ENCODE measurements around the gene ZNF92.
A peak's percentile ranks its signal among the peaks of the same experiment; 100 is the strongest.

Gene ZNF92

GRCh38 chr7:65438598-65438997, 64.9 kb downstream of the ZNF92 start (continued):
- no peak for TF ChIP-seq ZNF518A (tag by site-specific recombination; conservative IDR thresholded peaks at IDR 0.05; ENCODE audit: low read depth)
- peak; percentile 38; the same call in 1 of the 2 replicates for TF ChIP-seq OSR2 (tag by site-specific recombination; IDR thresholded peaks at IDR 0.05)
- TF ChIP-seq PRDM6 (tag by site-specific recombination; IDR thresholded peaks at IDR 0.05): no peak
- no peak for TF ChIP-seq ZNF175 (tag by site-specific recombination; IDR thresholded peaks at IDR 0.05)
- no peak for TF ChIP-seq ZNF488 (tag by site-specific recombination; IDR thresholded peaks at IDR 0.05)
- no peak for TF ChIP-seq ZNF335 (tag by site-specific recombination; conservative IDR thresholded peaks at IDR 0.05)
- no peak for TF ChIP-seq ZNF112 (tag by site-specific recombination; IDR thresholded peaks at IDR 0.05)
- 0 out of 2 replicates have a peak, but pooled peaks have one; percentile 23 for TF ChIP-seq ZBTB20 (tag by site-specific recombination; IDR thresholded peaks at IDR 0.05)
- no peak for TF ChIP-seq PATZ1 (tag by site-specific recombination; IDR thresholded peaks at IDR 0.05)
- no peak for TF ChIP-seq ZNF223 (tag by site-specific recombination; IDR thresholded peaks at IDR 0.05)
- TF ChIP-seq, protein P1, sequence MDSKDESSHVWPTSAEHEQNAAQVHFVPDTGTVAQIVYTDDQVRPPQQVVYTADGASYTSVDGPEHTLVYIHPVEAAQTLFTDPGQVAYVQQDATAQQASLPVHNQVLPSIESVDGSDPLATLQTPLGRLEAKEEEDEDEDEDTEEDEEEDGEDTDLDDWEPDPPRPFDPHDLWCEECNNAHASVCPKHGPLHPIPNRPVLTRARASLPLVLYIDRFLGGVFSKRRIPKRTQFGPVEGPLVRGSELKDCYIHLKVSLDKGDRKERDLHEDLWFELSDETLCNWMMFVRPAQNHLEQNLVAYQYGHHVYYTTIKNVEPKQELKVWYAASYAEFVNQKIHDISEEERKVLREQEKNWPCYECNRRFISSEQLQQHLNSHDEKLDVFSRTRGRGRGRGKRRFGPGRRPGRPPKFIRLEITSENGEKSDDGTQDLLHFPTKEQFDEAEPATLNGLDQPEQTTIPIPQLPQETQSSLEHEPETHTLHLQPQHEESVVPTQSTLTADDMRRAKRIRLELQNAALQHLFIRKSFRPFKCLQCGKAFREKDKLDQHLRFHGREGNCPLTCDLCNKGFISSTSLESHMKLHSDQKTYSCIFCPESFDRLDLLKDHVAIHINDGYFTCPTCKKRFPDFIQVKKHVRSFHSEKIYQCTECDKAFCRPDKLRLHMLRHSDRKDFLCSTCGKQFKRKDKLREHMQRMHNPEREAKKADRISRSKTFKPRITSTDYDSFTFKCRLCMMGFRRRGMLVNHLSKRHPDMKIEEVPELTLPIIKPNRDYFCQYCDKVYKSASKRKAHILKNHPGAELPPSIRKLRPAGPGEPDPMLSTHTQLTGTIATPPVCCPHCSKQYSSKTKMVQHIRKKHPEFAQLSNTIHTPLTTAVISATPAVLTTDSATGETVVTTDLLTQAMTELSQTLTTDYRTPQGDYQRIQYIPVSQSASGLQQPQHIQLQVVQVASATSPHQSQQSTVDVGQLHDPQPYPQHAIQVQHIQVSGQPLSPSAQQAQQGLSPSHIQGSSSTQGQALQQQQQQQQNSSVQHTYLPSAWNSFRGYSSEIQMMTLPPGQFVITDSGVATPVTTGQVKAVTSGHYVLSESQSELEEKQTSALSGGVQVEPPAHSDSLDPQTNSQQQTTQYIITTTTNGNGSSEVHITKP (tag by site-specific recombination; IDR thresholded peaks at IDR 0.05): peak; percentile 39; the same call in 1 of the 2 replicates
- peak; percentile 76 for TF ChIP-seq ZEB2 (tag by site-specific recombination; IDR thresholded peaks at IDR 0.05)
- TF ChIP-seq ZBTB1 (tag by site-specific recombination; IDR thresholded peaks at IDR 0.05): no peak
- no peak for TF ChIP-seq ZNF596 (tag by site-specific recombination; IDR thresholded peaks at IDR 0.05)
- TF ChIP-seq ZNF146 (tag by site-specific recombination; IDR thresholded peaks at IDR 0.05): no peak
- no peak for TF ChIP-seq ZBTB10 (tag by site-specific recombination; IDR thresholded peaks at IDR 0.05)
- no peak for TF ChIP-seq ZNF561 (tag by site-specific recombination; IDR thresholded peaks at IDR 0.05; ENCODE audit: borderline replicate concordance)
- TF ChIP-seq, protein P2, sequence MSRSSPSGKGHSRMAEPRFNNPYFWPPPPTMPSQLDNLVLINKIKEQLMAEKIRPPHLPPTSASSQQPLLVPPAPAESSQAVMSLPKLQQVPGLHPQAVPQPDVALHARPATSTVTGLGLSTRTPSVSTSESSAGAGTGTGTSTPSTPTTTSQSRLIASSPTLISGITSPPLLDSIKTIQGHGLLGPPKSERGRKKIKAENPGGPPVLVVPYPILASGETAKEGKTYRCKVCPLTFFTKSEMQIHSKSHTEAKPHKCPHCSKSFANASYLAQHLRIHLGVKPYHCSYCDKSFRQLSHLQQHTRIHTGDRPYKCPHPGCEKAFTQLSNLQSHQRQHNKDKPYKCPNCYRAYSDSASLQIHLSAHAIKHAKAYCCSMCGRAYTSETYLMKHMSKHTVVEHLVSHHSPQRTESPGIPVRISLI (tag by site-specific recombination; IDR thresholded peaks at IDR 0.05): no peak
- TF ChIP-seq ZNF701 (tag by site-specific recombination; IDR thresholded peaks at IDR 0.05): no peak
- no peak for TF ChIP-seq ZNF354C (tag by site-specific recombination; IDR thresholded peaks at IDR 0.05; ENCODE audit: borderline replicate concordance, low read depth)

Measured in HEK293 (cell line).